GM10266 (cell line): ENCODE measurements around the gene INTS6.

Experiments
- DNase-seq: peaks from one replicate; pipeline ENCODE4 v3.0.0; 2012; ENCODE audit errors: extremely low spot score
- TF ChIP-seq, protein P1 (sequence below): IDR thresholded peaks from 2 replicates; pipeline ENCODE4 v1.5.1; 2012; ENCODE audit warnings: mild to moderate bottlenecking, low read depth; ENCODE audit not compliant: control insufficient read depth, insufficient read depth; ENCODE audit errors: missing control alignments

The INTS6 gene

DNA sequence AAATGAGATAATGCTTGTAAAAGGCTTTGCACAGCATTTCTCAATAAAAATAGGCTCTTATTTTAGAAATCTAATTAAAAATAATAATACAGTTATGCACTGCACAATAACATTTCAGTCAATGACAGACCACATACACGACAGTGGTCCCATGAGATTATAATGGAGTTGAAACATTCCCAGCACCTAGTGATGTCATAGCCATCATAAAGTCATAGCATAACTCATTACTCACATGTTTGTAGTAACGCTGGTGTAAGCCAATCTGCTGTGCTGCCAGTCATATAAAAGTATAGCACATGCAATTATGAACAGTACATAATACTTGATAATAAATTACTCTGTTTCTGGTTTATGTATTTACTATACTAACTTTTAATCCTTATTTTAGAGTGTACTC lies 126.1 kb downstream of the INTS6 start:
- DNase-seq, result no peak
- TF ChIP-seq, protein P1, sequence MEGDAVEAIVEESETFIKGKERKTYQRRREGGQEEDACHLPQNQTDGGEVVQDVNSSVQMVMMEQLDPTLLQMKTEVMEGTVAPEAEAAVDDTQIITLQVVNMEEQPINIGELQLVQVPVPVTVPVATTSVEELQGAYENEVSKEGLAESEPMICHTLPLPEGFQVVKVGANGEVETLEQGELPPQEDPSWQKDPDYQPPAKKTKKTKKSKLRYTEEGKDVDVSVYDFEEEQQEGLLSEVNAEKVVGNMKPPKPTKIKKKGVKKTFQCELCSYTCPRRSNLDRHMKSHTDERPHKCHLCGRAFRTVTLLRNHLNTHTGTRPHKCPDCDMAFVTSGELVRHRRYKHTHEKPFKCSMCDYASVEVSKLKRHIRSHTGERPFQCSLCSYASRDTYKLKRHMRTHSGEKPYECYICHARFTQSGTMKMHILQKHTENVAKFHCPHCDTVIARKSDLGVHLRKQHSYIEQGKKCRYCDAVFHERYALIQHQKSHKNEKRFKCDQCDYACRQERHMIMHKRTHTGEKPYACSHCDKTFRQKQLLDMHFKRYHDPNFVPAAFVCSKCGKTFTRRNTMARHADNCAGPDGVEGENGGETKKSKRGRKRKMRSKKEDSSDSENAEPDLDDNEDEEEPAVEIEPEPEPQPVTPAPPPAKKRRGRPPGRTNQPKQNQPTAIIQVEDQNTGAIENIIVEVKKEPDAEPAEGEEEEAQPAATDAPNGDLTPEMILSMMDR, result no peak

DNA sequence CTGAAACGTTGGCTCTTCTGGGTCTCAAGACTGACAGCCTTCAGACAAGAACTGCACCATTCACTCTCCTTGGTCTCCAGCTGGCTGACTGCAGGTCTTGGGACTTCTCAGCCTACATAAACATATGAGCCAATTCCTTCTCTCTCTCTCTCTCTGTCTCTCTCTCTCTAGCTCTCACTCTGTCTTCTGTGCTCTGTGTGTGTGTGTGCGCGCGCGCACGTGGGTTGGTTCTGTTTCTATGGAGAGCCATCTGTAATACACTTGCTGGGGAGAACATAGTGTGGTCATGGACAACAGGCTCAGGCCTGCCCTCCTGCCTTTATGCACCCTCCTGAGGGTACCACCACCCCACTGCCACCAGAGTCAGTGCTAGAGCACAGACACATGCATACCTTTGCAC lies 127.0 kb downstream of the INTS6 start:
- TF ChIP-seq, protein P1, result no peak
- DNase-seq, result no peak

DNA sequence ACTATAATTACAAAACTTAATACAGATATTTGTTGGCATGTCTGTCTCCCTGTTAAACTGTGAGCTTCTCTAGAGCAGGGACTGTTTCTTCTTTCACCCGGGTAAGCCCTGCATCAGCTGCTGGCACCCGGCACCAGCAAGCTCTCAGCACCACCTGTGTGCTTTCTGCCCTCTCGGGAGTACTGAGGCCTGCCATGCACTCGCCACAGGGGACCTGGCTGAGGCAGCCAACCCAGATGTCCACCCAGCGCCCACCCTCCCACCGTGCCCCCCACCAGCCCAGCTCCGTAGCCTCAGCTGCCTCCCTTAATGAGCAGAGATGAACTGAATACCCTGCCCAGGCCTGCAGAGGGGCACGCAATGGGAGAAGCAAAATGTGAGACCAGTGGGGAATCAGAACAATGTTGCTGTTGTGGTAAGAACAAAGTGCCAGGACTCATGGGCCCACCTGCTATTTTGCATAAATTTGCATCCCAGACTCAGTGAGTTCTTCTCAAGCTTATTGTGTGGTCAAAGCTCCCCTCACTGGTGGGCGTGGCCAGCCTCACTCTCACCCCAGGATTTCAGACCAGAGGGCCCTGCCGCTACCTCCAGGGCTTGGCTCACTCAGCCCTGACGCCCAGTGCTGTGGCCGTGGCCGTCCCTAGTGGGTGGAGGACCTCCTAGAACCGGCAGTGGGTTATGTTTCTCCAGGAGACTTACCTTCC lies 128.0 kb downstream of the INTS6 start:
- TF ChIP-seq, protein P1, result no peak
- DNase-seq, result no peak

DNA sequence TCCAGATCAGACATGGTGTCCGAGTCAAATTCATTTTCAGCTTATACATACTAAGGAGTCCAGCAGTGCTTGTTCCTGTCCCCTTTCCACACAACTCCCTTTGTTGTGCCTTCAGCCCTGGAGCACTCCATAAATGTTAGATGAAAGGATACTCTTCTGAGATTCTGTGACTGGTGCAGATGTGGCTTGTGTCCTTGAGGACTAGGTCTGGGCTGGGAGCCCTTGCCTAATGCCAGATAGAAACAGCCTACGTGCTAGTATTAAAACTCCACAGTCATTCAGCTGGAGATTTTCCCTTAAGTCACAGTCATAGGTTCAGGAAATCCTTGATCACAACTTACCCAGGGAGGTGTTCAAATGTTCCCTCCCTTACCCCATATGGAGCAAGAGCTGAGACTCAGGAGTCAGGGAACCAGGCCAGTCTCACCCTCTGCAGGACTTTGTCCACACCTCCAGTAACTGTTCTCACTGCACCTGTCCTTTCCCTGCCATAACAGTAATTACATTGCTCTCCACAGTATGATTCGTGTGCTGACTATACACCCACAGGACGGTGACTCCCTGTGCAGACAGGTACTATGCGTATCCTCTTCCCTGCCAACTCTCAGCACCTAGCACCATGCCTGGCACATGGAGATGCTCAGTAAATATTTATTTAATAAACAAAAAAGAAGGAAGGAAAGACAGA lies 128.9 kb downstream of the INTS6 start:
- TF ChIP-seq, protein P1, result no peak
- no peak for DNase-seq

DNA sequence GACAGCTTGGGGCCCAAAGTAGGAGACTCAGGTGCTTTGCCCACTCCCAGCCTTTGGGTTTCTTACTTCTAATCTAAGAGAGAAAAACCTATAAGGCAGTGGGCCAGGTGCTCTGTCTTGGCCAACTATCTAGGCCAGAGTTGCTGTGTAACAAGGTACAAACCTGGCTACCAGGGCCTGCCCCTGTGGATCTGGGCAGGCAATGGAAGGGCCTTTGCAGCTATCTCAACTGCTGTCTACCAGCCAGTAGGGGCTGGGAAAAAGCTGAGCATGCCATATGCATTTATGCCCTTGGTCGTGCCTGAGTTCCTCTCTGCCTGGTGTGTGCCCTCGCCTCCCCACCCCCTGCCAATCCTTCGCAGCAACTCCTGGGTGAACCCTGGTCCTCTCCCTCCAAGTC lies 130.0 kb downstream of the INTS6 start:
- TF ChIP-seq, protein P1, result no peak
- DNase-seq, result no peak

DNA sequence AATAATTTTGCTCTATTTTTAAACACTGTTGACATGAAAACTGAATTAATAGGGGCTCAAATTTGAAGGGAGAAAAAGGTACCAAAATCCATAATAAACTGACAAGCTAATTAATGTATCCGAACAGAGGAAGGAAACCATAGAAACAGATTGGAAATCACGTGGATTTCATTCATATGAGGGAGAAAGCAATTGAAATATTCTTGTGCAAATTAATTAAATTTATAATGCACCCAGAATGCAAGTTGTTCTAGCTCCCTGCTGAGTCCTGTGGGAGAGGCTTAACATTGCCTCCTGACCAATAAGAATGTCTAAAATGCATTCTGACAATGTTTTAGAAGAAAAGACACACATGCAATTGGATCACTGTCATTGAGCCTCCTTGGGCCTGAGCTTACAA lies 131.0 kb downstream of the INTS6 start:
- no peak for DNase-seq
- TF ChIP-seq, protein P1, result no peak

DNA sequence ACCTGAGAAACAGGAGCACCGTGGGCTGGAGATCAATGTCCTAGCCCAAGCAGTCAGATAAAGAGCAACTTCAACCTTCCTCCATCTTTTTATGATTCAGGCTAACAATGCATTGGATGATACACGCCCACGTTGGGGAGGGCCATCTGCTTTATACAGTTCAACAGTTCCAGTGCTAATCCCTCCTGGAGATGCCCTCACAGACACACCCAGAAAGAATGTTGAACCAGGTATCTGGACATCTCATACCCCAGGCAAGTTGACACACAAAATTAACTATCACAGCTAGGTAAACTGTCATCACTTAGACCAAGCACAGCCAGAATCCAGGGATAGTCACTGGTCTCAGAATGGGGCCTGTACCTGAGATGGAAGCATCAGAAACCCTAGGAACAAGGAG lies 134.0 kb downstream of the INTS6 start:
- TF ChIP-seq, protein P1, result no peak
- DNase-seq, result no peak
